Gastroesophageal sphincter (tissue), 4 donors: ENCODE measurements around the gene FGB. TPM values are rescaled to one million over a fixed set of nuclear protein-coding genes. Genes with fewer than 3 reads are reported as not detected.

Source experiments
- ATAC-seq: fragments of 150-250 bp; one replicate; pipeline ENCODE4 v1.9.1; 2016; ENCODE audit warnings: mild to moderate bottlenecking, moderate library complexity
- H3K27ac ChIP-seq, 4 donors: fragments of 200-600 bp; sonication (generic) in 3 of 4; 1 replicate in 3 of 4; 2 replicates in 1 of 4; pipeline ENCODE4 v1.5.1; 2016 to 2019
- H3K27me3 ChIP-seq: fragments of 200-600 bp; sonication (generic); one replicate; pipeline ENCODE4 v1.5.1; 2019
- H3K36me3 ChIP-seq, 2 donors: fragments of 200-600 bp; sonication (generic); one replicate each; pipeline ENCODE4 v1.5.1; 2019; ENCODE audit warnings: control low read depth in 1 of 2
- H3K4me1 ChIP-seq, 3 donors: fragments of 200-600 bp; sonication (generic); 1 replicate in 2 of 3; 2 replicates in 1 of 3; pipeline ENCODE4 v1.5.1; 2016 to 2019; ENCODE audit warnings: control low read depth in 2 of 3
- H3K4me3 ChIP-seq, 2 donors: fragments of 200-600 bp; sonication (generic); one replicate each; pipeline ENCODE4 v1.5.1; 2019; ENCODE audit warnings: mild to moderate bottlenecking in 1 of 2, moderate library complexity in 1 of 2
- H3K9me3 ChIP-seq, 3 donors: fragments of 200-600 bp; sonication (generic); one replicate each; pipeline ENCODE4 v1.5.1; 2017 to 2019; ENCODE audit warnings: control low read depth in 2 of 3
- EP300 ChIP-seq: sonication (generic); formaldehyde crosslinking; IDR thresholded peaks from one replicate; pipeline ENCODE4 v1.6.1; 2017; ENCODE audit warnings: antibody characterized with exemption, mild to moderate bottlenecking
- POLR2A ChIP-seq, 2 donors: fragments of 450-650 bp; IDR thresholded peaks; one replicate each; pipeline ENCODE4 v1.6.1; 2017; ENCODE audit warnings: antibody characterized with exemption in 2 of 2, mild to moderate bottlenecking in 2 of 2, moderate library complexity in 1 of 2
- POLR2AphosphoS5 ChIP-seq: sonication (generic); formaldehyde crosslinking; IDR thresholded peaks from one replicate; pipeline ENCODE4 v1.6.1; 2017; ENCODE audit warnings: antibody characterized with exemption
- WGBS, 2 donors: methylation state at CpG; one replicate each; pipeline ENCODE4 v1.1.5; 2018; ENCODE audit warnings: low coverage in 1 of 2; 5-methylcytosine and 5-hydroxymethylcytosine counted together
- total RNA-seq, 4 donors: library from RNA; depleted of rRNA; stranded (reverse); fragments of >200 nt; gene quantifications; one replicate each; pipeline ENCODE4 v1.1.0, GENCODE V29; 2016
- TF ChIP-seq, protein P1 (sequence below), 4 experiments: fragments of 200-600 bp in 2 of 4; fragments of 450-650 bp in 2 of 4; sonication (generic) in 1 of 4; IDR thresholded peaks; one replicate each; pipeline ENCODE4 v1.5.1; 2017 to 2019; ENCODE audit warnings: antibody characterized with exemption in 4 of 4, mild to moderate bottlenecking in 2 of 4, moderate library complexity in 2 of 4

The FGB gene
- total RNA-seq, 4 donors from 2014 or later: 1.7 TPM; not detected in 3

DNA sequence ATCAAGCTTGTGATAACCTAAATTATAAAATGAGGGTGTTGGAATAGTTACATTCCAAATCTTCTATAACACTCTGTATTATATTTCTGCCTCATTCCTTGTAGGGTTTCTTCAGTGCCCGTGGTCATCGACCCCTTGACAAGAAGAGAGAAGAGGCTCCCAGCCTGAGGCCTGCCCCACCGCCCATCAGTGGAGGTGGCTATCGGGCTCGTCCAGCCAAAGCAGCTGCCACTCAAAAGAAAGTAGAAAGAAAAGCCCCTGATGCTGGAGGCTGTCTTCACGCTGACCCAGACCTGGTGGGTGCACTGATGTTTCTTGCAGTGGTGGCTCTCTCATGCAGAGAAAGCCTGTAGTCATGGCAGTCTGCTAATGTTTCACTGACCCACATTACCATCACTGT, 2.9 kb downstream of the FGB start:
- no peaks in the 10 kb centered on the region for H3K9me3 ChIP-seq
- no peaks in the 10 kb centered on the region for H3K27me3 ChIP-seq
- no peak for ATAC-seq
- H3K4me3 ChIP-seq: no peak overlapping the region
- no peaks in the 10 kb centered on the region for H3K4me1 ChIP-seq
- TF ChIP-seq POLR2AphosphoS5 (no peak), POLR2A (IDR thresholded peaks at IDR 0.05) (no peak), EP300 (no peak)
- TF ChIP-seq, protein P1, sequence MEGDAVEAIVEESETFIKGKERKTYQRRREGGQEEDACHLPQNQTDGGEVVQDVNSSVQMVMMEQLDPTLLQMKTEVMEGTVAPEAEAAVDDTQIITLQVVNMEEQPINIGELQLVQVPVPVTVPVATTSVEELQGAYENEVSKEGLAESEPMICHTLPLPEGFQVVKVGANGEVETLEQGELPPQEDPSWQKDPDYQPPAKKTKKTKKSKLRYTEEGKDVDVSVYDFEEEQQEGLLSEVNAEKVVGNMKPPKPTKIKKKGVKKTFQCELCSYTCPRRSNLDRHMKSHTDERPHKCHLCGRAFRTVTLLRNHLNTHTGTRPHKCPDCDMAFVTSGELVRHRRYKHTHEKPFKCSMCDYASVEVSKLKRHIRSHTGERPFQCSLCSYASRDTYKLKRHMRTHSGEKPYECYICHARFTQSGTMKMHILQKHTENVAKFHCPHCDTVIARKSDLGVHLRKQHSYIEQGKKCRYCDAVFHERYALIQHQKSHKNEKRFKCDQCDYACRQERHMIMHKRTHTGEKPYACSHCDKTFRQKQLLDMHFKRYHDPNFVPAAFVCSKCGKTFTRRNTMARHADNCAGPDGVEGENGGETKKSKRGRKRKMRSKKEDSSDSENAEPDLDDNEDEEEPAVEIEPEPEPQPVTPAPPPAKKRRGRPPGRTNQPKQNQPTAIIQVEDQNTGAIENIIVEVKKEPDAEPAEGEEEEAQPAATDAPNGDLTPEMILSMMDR (IDR thresholded peaks at IDR 0.05): no peak
- 73 to 83% methylated on average over 3 to 6 of the region's 6 CpGs for WGBS, 2 donors
- H3K36me3 ChIP-seq: no peaks in the 10 kb centered on the region
- no peak overlapping the region for H3K27ac ChIP-seq

DNA sequence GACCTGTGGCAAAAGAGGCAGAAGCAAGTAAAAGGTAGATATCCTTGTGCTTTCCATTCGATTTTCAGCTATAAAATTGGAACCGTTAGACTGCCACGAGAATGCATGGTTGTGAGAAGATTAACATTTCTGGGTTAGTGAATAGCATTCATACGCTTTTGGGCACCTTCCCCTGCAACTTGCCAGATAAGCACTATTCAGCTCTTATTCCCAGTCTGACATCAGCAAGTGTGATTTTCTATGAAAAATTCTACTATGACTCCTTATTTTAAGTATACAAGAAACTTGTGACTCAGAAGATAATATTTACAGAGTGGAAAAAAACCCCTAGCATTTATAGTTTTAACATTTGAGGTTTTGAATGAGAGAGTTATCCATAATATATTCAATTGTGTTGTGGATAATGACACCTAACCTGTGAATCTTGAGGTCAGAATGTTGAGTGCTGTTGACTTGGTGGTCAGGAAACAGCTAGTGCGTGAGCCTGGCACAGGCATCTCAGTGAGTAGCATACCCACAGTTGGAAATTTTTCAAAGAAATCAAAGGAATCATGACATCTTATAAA, 3.9 kb downstream of the FGB start:
- no peak overlapping the region for H3K27ac ChIP-seq
- ATAC-seq: no peak
- TF ChIP-seq POLR2A (IDR thresholded peaks at IDR 0.05) (no peak), POLR2AphosphoS5 (no peak), EP300 (no peak)
- TF ChIP-seq, protein P1 (IDR thresholded peaks at IDR 0.05): no peak
- no peaks in the 10 kb centered on the region for H3K4me1 ChIP-seq
- H3K9me3 ChIP-seq: no peaks in the 10 kb centered on the region
- no peaks in the 10 kb centered on the region for H3K27me3 ChIP-seq
- WGBS, 2 donors: 68 to 83% methylated on average over 5 of the region's 5 CpGs
- H3K4me3 ChIP-seq: no peak overlapping the region
- H3K36me3 ChIP-seq: no peaks in the 10 kb centered on the region

DNA sequence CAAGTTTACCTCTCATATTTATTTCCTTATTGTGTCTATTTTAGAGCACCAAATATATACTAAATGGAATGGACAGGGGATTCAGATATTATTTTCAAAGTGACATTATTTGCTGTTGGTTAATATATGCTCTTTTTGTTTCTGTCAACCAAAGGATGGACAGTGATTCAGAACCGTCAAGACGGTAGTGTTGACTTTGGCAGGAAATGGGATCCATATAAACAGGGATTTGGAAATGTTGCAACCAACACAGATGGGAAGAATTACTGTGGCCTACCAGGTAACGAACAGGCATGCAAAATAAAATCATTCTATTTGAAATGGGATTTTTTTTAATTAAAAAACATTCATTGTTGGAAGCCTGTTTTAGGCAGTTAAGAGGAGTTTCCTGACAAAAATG, 6.2 kb downstream of the FGB start:
- no peaks in the 10 kb centered on the region for H3K4me1 ChIP-seq
- 45 to 54% methylated on average over 3 of the region's 3 CpGs for WGBS, 2 donors
- ATAC-seq: no peak
- H3K36me3 ChIP-seq: no peaks in the 10 kb centered on the region
- TF ChIP-seq POLR2AphosphoS5: no peak
- TF ChIP-seq EP300: no peak
- TF ChIP-seq, protein P1 (IDR thresholded peaks at IDR 0.05): no peak
- TF ChIP-seq POLR2A (IDR thresholded peaks at IDR 0.05): no peak
- H3K4me3 ChIP-seq: no peak overlapping the region
- H3K27me3 ChIP-seq: no peaks in the 10 kb centered on the region
- no peak overlapping the region for H3K27ac ChIP-seq
- H3K9me3 ChIP-seq: no peaks in the 10 kb centered on the region

GRCh38 chr4:154569584-154569983, 6.8 kb downstream of the FGB start:
- Histone ChIP-seq H3K27ac (no peak overlapping the region), H3K4me1 (no peaks in the 10 kb centered on the region), H3K4me3 (no peak overlapping the region), H3K27me3 (no peaks in the 10 kb centered on the region), H3K36me3 (no peaks in the 10 kb centered on the region), H3K9me3 (no peaks in the 10 kb centered on the region)
- TF ChIP-seq POLR2AphosphoS5 (no peak), POLR2A (IDR thresholded peaks at IDR 0.05) (no peak), EP300 (no peak)
- TF ChIP-seq, protein P1 (IDR thresholded peaks at IDR 0.05): no peak
- 68 to 96% methylated on average over 2 to 5 of the region's 5 CpGs for WGBS, 2 donors
- ATAC-seq: no peak

DNA sequence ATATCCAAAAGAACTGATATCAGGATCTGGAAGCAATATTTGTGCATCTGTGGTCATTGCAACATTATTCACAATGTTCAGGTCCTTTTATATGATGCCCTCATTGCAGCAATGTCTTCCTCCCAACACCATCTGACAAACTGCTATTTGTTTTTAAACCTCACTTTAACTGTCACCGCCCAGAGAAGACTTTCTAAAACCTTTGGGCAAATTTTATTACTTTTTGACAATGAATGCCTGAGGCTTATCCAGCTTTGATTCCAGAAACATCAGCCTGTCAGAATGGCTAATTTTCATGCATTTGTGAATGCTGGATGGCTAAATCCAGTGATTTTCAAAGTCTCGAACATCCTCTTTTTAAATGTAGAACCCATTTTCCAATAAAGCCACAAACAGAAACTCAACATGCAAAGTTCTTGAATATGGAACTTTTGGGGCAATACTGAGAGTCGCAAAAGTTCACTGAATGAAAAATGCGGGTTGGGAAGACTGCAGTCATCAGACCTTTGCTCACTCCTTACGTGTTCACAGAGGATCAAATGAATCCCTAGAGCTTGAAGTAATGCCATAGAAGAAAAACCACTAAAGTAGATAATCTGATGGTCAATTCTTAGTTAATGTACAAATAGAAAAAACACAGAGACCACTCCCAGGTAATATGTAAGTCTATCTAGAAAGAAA, 10.5 kb downstream of the FGB start:
- Histone ChIP-seq H3K27me3 (no peaks in the 10 kb centered on the region), H3K4me3 (no peak overlapping the region), H3K4me1 (no peaks in the 10 kb centered on the region), H3K27ac (no peak overlapping the region), H3K9me3 (no peaks in the 10 kb centered on the region), H3K36me3 (no peaks in the 10 kb centered on the region)
- ATAC-seq: no peak
- WGBS, 2 donors: 90 to 91% methylated on average over 4 to 5 of the region's 5 CpGs
- no peak for TF ChIP-seq POLR2A (IDR thresholded peaks at IDR 0.05)
- TF ChIP-seq EP300: no peak
